T-cell (primary cell): ENCODE data around the gene NRIP1. TPM values are rescaled to one million over a fixed set of nuclear protein-coding genes. Genes with fewer than 3 reads are reported as not detected.
A peak's percentile ranks its signal among the peaks of the same experiment; 100 is the strongest.

Experiments used
- ATAC-seq, 4 experiments: fragments of 200-7000 bp in 3 of 4; fragments of 150-1000 bp in 1 of 4; cut with Tn5 transposase; replicated peaks in 1 of 4; 1 replicate in 3 of 4; 2 replicates in 1 of 4; pipeline ENCODE4 v1.10.0; 2021; ENCODE audit warnings: moderate library complexity in 3 of 4, mild to moderate bottlenecking in 2 of 4, moderate number of reproducible peaks in 1 of 4
- CTCF ChIA-PET, 2 donors: fragments of 300-600 bp; sonication (Branson Sonifier 250); formaldehyde crosslinking; loops; one replicate each; lab custom pipeline; 2022; ENCODE audit warnings: antibody characterized with exemption in 2 of 2; lab: Charles Lee
- POLR2A ChIA-PET, 2 donors: fragments of 300-600 bp; sonication (Branson Sonifier 250); formaldehyde crosslinking; loops; one replicate each; lab custom pipeline; 2022; ENCODE audit warnings: antibody characterized with exemption in 2 of 2; lab: Charles Lee
- DNase-seq, 35 experiments: peaks; one replicate each; pipeline versions ENCODE4 v3.0.0 to v3.0.0-alpha.2; 2013 to 2023
- H3K27ac ChIP-seq: one replicate; pipeline ENCODE4 v1.5.1; 2013; ENCODE audit warnings: low read length
- H3K27me3 ChIP-seq, 2 experiments: replicated peaks in 1 of 2; 1 replicate in 1 of 2; 2 replicates in 1 of 2; pipeline versions ENCODE4 v1.6.1 to v1.7.0; 2013; ENCODE audit warnings: low read length in 1 of 2, mixed read lengths in 1 of 2; ENCODE audit not compliant: control insufficient read depth in 2 of 2, insufficient read depth in 2 of 2; ENCODE audit errors: extremely low read depth in 1 of 2
- H3K36me3 ChIP-seq, 2 donors: 1 replicate in 1 of 2; 2 replicates in 1 of 2; pipeline versions ENCODE4 v1.6.1 to v1.7.0; 2013; ENCODE audit warnings: low read length in 1 of 2; ENCODE audit not compliant: control insufficient read depth in 2 of 2, insufficient read depth in 1 of 2; ENCODE audit errors: extremely low read depth in 1 of 2
- H3K4me1 ChIP-seq, 2 experiments: 1 replicate in 1 of 2; 2 replicates in 1 of 2; pipeline versions ENCODE4 v1.6.1 to v1.7.0; 2013; ENCODE audit warnings: low read length in 2 of 2, mixed read lengths in 1 of 2; ENCODE audit not compliant: insufficient read depth in 2 of 2, control insufficient read depth in 1 of 2; ENCODE audit errors: extremely low read depth in 1 of 2
- H3K4me3 ChIP-seq, 2 donors: 1 replicate in 1 of 2; 2 replicates in 1 of 2; pipeline versions ENCODE4 v1.5.1 to v1.7.0; 2013; ENCODE audit warnings: mild to moderate bottlenecking in 2 of 2, low read length in 1 of 2, moderate library complexity in 1 of 2; ENCODE audit not compliant: control insufficient read depth in 1 of 2; ENCODE audit errors: extremely low read depth in 1 of 2
- H3K9me3 ChIP-seq: 2 replicates; pipeline ENCODE4 v1.7.0; 2013
- H3K27ac Mint-ChIP-seq, 2 donors: one replicate each; pipeline ENCODE4 v1.8.0; 2020 to 2021; ENCODE audit warnings: mild to moderate bottlenecking in 2 of 2, mixed read lengths in 2 of 2
- H3K27me3 Mint-ChIP-seq, 2 donors: one replicate each; pipeline ENCODE4 v1.8.0; 2021 to 2022; ENCODE audit warnings: mixed read lengths in 2 of 2
- H3K36me3 Mint-ChIP-seq: one replicate; pipeline ENCODE4 v1.8.0; 2021; ENCODE audit warnings: mixed read lengths
- H3K4me1 Mint-ChIP-seq, 3 donors: one replicate each; pipeline ENCODE4 v1.8.0; 2020 to 2022; ENCODE audit warnings: mixed read lengths in 3 of 3, mild to moderate bottlenecking in 1 of 3
- H3K4me3 Mint-ChIP-seq, 3 donors: one replicate each; pipeline ENCODE4 v1.8.0; 2020 to 2022; ENCODE audit warnings: mild to moderate bottlenecking in 3 of 3, mixed read lengths in 3 of 3, moderate library complexity in 3 of 3
- H3K9me3 Mint-ChIP-seq, 3 donors: one replicate each; pipeline ENCODE4 v1.8.0; 2020 to 2022; ENCODE audit warnings: mixed read lengths in 3 of 3
- WGBS: methylation state at CpG from one replicate; pipeline ENCODE4 v1.1.5; 2013; ENCODE audit warnings: missing lambda C conversion rate; ENCODE audit not compliant: insufficient coverage; 5-methylcytosine and 5-hydroxymethylcytosine counted together
- total RNA-seq, 35 experiments: library from RNA in 6 of 35; stranded (reverse) in 6 of 35; fragments of 120-200 nt in 1 of 35; gene quantifications; one replicate each; pipeline versions ENCODE4 v1.2.1 to v1.2.4 and lab custom pipeline; 2013 to 2026

NRIP1 gene
- total RNA-seq, 5 donors from 2014 or later (not counting 1 experiment from before 2014, with no cell fraction given): 19.5 to 35.8 (median 26.5) TPM

DNA sequence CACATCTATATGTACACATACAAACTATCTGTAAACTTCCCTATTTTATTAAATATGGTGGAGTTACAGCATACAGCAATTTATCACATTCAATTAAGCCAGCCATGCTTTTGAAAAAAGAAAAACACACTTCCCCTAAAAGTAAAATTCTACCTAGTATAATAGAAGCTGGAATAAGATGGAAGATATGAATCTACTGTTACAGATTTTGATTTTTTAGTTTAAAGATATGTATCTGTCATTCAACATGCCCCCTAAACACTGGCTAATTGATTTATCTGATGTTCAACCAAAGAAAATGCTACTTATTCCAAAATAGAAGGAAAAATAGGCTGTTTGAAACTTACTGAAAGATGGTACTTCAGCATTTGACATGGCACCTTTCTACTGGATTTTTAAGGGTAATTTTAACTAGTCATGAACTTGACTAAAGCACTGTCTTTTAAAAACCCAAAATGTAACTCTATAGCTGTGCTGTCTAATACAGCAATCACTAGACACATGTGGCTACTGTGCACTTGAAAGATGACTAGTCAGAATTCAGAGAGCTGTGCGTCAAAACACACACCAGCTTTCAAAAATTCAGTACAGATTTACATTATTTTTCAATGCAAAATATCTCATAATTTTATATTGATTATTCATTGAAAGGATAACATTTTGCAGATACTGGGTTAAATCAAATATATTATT, 25.0 kb downstream of the NRIP1 start:
- Histone ChIP-seq H3K27ac (no peak overlapping the region), H3K4me3 (no peak overlapping the region), H3K9me3 (no peaks in the 10 kb centered on the region), H3K27me3 (no peaks in the 10 kb centered on the region), H3K4me1 (peaks cover 0 to 5% of the 10 kb centered on the region in 2 experiments), H3K36me3 (no peaks in the 10 kb centered on the region)
- H3K27ac Mint-ChIP-seq: no peak overlapping the region
- POLR2A ChIA-PET: no interaction called here
- peaks cover 27 to 46% (median 36%) of the 10 kb centered on the region in 3 donors for H3K4me1 Mint-ChIP-seq
- H3K9me3 Mint-ChIP-seq: peaks cover 0 to 6% (median 0%) of the 10 kb centered on the region in 3 donors
- CTCF ChIA-PET: interaction anchor here in 1 of 2 donors (1.1 kb wide), 1 partner anchor 12 kb away, joined by 3 read pairs; no protein-coding TSS in a partner anchor
- ATAC-seq (no peak), DNase-seq (no peak)
- peaks cover 21% of the 10 kb centered on the region for H3K36me3 Mint-ChIP-seq
- WGBS: no CpG with 5 or more reads among the region's 1 CpG
- H3K27me3 Mint-ChIP-seq: no peaks in the 10 kb centered on the region
- H3K4me3 Mint-ChIP-seq: no peak overlapping the region

DNA sequence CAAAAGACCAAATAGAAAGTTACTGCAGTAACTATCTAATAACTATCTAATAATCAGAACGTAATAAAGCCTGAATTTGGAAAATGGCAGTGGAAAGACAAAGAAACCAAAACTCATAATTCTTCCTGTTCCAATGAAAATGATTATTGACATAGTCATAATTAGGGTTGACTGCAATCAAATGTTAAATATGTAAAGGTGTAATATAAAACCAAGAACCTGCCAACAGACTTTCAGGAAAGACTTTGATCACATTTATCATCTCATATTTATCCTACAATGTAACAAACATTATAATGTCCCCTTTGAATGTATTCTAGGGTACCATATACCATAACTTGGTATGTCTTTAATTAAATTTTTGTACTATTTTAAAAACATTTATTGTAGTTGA, 26.9 kb downstream of the NRIP1 start:
- Mint-ChIP-seq H3K4me1 (peaks cover 31 to 44% (median 38%) of the 10 kb centered on the region in 3 donors), H3K9me3 (peaks cover 0 to 5% (median 0%) of the 10 kb centered on the region in 3 donors), H3K36me3 (peaks cover 16% of the 10 kb centered on the region), H3K27me3 (no peaks in the 10 kb centered on the region), H3K27ac (no peak overlapping the region), H3K4me3 (no peak overlapping the region)
- Histone ChIP-seq H3K4me1 (peaks cover 0 to 10% of the 10 kb centered on the region in 2 experiments), H3K27me3 (no peaks in the 10 kb centered on the region), H3K9me3 (no peaks in the 10 kb centered on the region), H3K4me3 (no peak overlapping the region), H3K27ac (no peak overlapping the region), H3K36me3 (no peaks in the 10 kb centered on the region)
- CTCF ChIA-PET: no interaction called here
- DNase-seq (no peak), ATAC-seq (no peak)
- POLR2A ChIA-PET: no interaction called here
- no CpG with 5 or more reads among the region's 1 CpG for WGBS

DNA sequence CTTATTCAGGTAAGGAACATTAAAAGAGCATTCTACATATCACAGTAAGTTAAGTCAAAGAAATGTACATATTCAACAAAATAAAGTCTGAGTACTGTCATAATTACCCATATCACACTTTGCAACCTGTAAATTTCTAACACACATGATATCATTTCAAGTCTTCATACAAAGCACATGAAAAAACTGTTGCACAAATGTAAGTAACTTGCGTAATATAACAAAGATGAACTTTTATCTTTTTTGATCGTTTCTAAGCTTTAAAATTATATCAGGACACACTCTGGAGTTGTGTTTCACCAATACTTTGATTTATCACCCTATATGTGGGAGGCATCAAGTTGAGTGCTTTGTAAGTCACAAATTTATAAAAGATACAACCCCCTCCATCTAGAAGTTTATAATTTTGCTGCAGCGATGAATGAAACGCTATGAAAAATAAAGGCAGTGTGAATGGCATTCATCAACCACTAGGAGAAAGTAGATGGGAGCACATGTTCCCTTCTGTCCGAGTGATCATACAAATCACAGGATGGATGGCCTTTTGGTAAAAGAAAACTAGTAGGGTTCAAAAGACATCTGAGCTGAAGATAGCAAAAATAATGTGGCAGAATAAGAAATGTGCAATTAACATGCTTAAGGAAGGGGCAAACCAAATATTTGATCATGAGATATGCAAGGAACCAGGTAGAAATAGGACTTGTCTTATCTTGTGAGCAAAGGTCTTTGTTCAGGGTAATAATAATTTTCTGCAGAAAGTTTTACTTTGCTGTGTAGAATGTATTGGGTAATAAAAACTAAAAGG, 27.5 kb downstream of the NRIP1 start:
- Mint-ChIP-seq H3K9me3 (no peaks in the 10 kb centered on the region), H3K27ac (no peak overlapping the region), H3K4me1 (peaks cover 28 to 46% (median 32%) of the 10 kb centered on the region in 3 donors), H3K27me3 (no peaks in the 10 kb centered on the region), H3K36me3 (peaks cover 10% of the 10 kb centered on the region), H3K4me3 (no peak overlapping the region)
- H3K4me3 ChIP-seq: no peak overlapping the region
- ATAC-seq (no peak), DNase-seq (no peak)
- CTCF ChIA-PET: no interaction called here
- 100% methylated on average over 1 of the region's 5 CpGs for WGBS
- H3K4me1 ChIP-seq: peaks cover 0 to 10% of the 10 kb centered on the region in 2 experiments
- H3K27ac ChIP-seq: no peak overlapping the region
- POLR2A ChIA-PET: no interaction called here
- H3K36me3 ChIP-seq: no peaks in the 10 kb centered on the region
- no peaks in the 10 kb centered on the region for H3K27me3 ChIP-seq
- H3K9me3 ChIP-seq: no peaks in the 10 kb centered on the region

DNA sequence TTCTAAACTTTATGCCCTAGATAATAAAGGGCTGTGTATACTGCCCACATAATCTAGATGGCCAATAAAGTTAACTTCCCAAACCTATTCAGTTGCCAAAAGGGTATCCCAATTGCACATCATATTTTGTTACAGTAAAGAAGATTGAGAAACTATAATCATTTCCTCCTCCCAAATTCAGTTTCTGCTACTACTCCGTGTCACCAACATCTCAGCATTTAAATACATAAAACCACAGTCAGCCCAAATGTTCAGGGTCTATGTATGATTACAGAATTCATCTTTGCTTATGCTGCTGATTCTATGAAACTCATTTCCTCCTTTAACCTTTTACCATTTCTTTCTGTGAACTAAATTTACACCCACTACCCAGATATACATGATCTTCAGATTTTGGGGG, 28.6 kb downstream of the NRIP1 start:
- H3K36me3 Mint-ChIP-seq: peaks cover 8% of the 10 kb centered on the region
- H3K36me3 ChIP-seq: no peaks in the 10 kb centered on the region
- ATAC-seq: no peak
- no peaks in the 10 kb centered on the region for H3K27me3 Mint-ChIP-seq
- CTCF ChIA-PET: no interaction called here
- no peak overlapping the region for H3K27ac ChIP-seq
- no peak overlapping the region for H3K4me3 Mint-ChIP-seq
- H3K4me1 ChIP-seq: peaks cover 0 to 10% of the 10 kb centered on the region in 2 experiments
- no peaks in the 10 kb centered on the region for H3K27me3 ChIP-seq
- no peak overlapping the region for H3K4me3 ChIP-seq
- no peaks in the 10 kb centered on the region for H3K9me3 ChIP-seq
- POLR2A ChIA-PET: no interaction called here
- WGBS: no CpG with 5 or more reads among the region's 1 CpG
- no peaks in the 10 kb centered on the region for H3K9me3 Mint-ChIP-seq
- no peak for DNase-seq
- no peak overlapping the region for H3K27ac Mint-ChIP-seq
- peaks cover 29 to 47% (median 31%) of the 10 kb centered on the region in 3 donors for H3K4me1 Mint-ChIP-seq

DNA sequence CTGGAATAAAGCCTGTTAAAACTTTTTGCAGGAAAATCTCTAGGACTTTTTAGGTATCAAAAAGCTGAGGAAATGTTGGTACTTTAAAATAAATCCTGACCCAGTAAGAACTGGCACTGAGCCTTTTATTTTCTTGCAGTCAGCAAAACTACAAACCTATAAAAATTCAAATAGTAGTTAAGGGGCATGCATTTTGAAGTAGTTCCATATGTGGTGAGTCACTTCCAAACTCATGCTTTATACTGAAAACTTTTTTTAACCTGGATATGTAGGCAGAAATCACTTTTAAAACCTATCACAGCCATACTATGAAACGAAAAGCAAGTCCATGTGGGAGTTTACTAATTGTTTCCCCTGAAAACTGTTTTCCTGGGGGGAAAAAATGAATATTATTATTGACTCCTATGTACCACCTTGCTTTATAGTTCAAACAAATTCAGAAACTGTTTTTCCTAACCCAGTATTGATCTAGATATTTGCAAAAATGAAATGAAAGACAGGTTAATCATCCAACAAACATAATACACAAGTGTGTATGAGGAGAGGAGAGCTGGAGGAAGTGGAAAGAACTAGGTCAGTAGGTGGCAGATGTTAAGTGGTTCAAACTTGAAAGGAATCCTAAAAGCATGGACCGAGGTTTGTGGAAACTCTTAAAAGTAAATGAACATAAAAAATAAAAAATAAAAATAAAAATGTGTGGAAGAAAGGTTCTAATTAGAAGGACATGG, 30.5 kb downstream of the NRIP1 start:
- H3K27ac ChIP-seq: no peak overlapping the region
- no peaks in the 10 kb centered on the region for H3K9me3 ChIP-seq
- H3K36me3 Mint-ChIP-seq: peaks cover 9% of the 10 kb centered on the region
- H3K27ac Mint-ChIP-seq: no peak overlapping the region
- no peaks in the 10 kb centered on the region for H3K9me3 Mint-ChIP-seq
- CTCF ChIA-PET: interaction anchor here in 1 of 2 donors (1.0 kb wide), 1 partner anchor 19 kb away, joined by 3 read pairs; no protein-coding TSS in a partner anchor
- no peak overlapping the region for H3K4me3 ChIP-seq
- POLR2A ChIA-PET: no interaction called here
- H3K4me3 Mint-ChIP-seq: no peak overlapping the region
- ATAC-seq: peak in 1 of 4 experiments; percentile 27
- no peaks in the 10 kb centered on the region for H3K36me3 ChIP-seq
- no peaks in the 10 kb centered on the region for H3K27me3 ChIP-seq
- peaks cover 0 to 10% of the 10 kb centered on the region in 2 experiments for H3K4me1 ChIP-seq
- DNase-seq: no peak
- no peaks in the 10 kb centered on the region for H3K27me3 Mint-ChIP-seq
- peaks cover 32 to 47% (median 46%) of the 10 kb centered on the region in 3 donors for H3K4me1 Mint-ChIP-seq
- no CpG with 5 or more reads among the region's 2 CpGs for WGBS

DNA sequence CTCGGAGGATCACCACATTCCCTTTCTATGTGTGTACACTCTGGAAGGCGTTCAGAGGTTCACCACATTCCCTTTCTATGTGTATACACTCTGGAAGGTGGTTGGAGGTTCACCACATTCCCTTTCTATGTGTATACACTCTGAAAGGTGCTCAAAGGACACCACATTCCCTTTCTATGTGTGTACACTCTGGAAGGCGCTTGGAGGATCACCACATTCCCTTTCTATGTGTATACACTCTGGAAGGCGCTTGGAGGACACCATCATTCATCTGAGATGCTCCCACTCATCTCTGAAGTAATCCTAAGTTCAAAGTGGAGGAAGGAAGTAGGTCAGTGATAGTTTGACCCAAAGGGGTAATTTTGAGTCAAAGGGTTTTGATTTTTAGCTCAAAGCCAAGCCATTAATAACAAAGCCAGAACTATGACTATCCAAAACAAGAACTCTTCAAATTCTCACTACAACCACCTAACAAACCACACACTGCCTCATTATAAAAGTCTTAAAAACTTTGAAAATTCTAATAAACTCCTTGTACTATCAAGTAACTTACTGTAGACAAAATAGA, 32.9 kb downstream of the NRIP1 start:
- Histone ChIP-seq H3K9me3 (no peaks in the 10 kb centered on the region), H3K27ac (no peak overlapping the region), H3K4me1 (peaks cover 0 to 11% of the 10 kb centered on the region in 2 experiments), H3K36me3 (no peaks in the 10 kb centered on the region), H3K27me3 (no peaks in the 10 kb centered on the region), H3K4me3 (no peak overlapping the region)
- Mint-ChIP-seq H3K4me3 (no peak overlapping the region), H3K4me1 (peaks cover 37 to 55% (median 54%) of the 10 kb centered on the region in 3 donors), H3K36me3 (peaks cover 13% of the 10 kb centered on the region), H3K27me3 (no peaks in the 10 kb centered on the region), H3K9me3 (no peaks in the 10 kb centered on the region), H3K27ac (no peak overlapping the region)
- ChIA-PET POLR2A (interaction anchor here in 1 of 2 donors (0.6 kb wide), 1 partner anchor 690 kb away, joined by 3 read pairs; no protein-coding TSS in a partner anchor), CTCF (no interaction called here)
- ATAC-seq (no peak), DNase-seq (no peak)
- 100% methylated on average over 1 of the region's 4 CpGs for WGBS
